HL-60 (cell line): ENCODE data around the gene NANOS1.

Experiments used
- DNase-seq, 2 experiments: peaks; one replicate each; pipeline ENCODE4 v3.0.0-alpha.2; 2010 to 2020; ENCODE audit warnings: low read depth in 1 of 2, low spot score in 1 of 2
- H3K27ac ChIP-seq: fragments of 250-450 bp; sonication (Bioruptor Pico); replicated peaks from 2 replicates; pipeline ENCODE4 v1.5.1; 2020; ENCODE audit warnings: mild to moderate bottlenecking, moderate library complexity
- H3K27me3 ChIP-seq: fragments of 250-450 bp; sonication (Bioruptor Pico); 2 replicates; pipeline ENCODE4 v1.5.1; 2021; ENCODE audit warnings: mild to moderate bottlenecking, moderate library complexity; ENCODE audit not compliant: insufficient read depth, poor library complexity, severe bottlenecking
- H3K4me3 ChIP-seq: replicated peaks from 2 replicates; pipeline ENCODE4 v1.5.1; 2011; ENCODE audit warnings: mild to moderate bottlenecking, control low read depth, low read length; ENCODE audit not compliant: insufficient read depth
- CTCF ChIP-seq: IDR thresholded peaks from one replicate; pipeline ENCODE4 v1.5.1; 2011; ENCODE audit warnings: low read length, control low read depth, inconsistent platforms; ENCODE audit not compliant: insufficient read depth
- GABPA ChIP-seq: IDR thresholded peaks from 2 replicates; pipeline ENCODE4 v1.6.1; 2012; ENCODE audit warnings: low read depth
- POLR2AphosphoS5 ChIP-seq: IDR thresholded peaks from 2 replicates; pipeline ENCODE4 v1.6.1; 2012; ENCODE audit warnings: low read depth
- REST ChIP-seq: IDR thresholded peaks from 2 replicates; pipeline ENCODE4 v1.6.1; 2012; ENCODE audit warnings: low read depth; ENCODE audit not compliant: insufficient replicate concordance
- SPI1 ChIP-seq: IDR thresholded peaks from 2 replicates; pipeline ENCODE4 v1.6.1; 2012; ENCODE audit warnings: low read depth, mild to moderate bottlenecking, borderline replicate concordance

NANOS1 gene

GRCh38 chr10:119061926-119062325, 32.4 kb downstream of the NANOS1 start:
- TF ChIP-seq GABPA (no peak), REST (no peak), SPI1 (no peak), CTCF (no peak), POLR2AphosphoS5 (no peak)
- DNase-seq = no peak
- H3K27me3 ChIP-seq = no peaks in the 10 kb centered on the region
- no peak overlapping the region for H3K4me3 ChIP-seq
- H3K27ac ChIP-seq = no peak overlapping the region

GRCh38 chr10:119070395-119071165, 41.1 kb downstream of the NANOS1 start:
- no peaks in the 10 kb centered on the region for H3K27me3 ChIP-seq
- no peak overlapping the region for H3K27ac ChIP-seq
- DNase-seq = no peak
- TF ChIP-seq REST (no peak), GABPA (no peak), SPI1 (no peak), POLR2AphosphoS5 (no peak), CTCF (no peak)
- H3K4me3 ChIP-seq = no peak overlapping the region

- TF ChIP-seq CTCF = no peak
- no peak for TF ChIP-seq GABPA
- DNase-seq = no peak
Measured at GRCh38 chr10:119073584-119073983, 44.1 kb downstream of the NANOS1 start.

More at GRCh38 chr10:119073584-119073983, 44.1 kb downstream of the NANOS1 start:
- H3K27me3 ChIP-seq = no peaks in the 10 kb centered on the region
- H3K4me3 ChIP-seq = no peak overlapping the region
- H3K27ac ChIP-seq = no peak overlapping the region
